ENCODE results near the gene PEMT.
"Not testable (repeated sequence)": the region's sequence is repeated elsewhere in the genome, so short reads cannot be mapped to it uniquely, and the experiment has no call there.

The PEMT gene

DNA sequence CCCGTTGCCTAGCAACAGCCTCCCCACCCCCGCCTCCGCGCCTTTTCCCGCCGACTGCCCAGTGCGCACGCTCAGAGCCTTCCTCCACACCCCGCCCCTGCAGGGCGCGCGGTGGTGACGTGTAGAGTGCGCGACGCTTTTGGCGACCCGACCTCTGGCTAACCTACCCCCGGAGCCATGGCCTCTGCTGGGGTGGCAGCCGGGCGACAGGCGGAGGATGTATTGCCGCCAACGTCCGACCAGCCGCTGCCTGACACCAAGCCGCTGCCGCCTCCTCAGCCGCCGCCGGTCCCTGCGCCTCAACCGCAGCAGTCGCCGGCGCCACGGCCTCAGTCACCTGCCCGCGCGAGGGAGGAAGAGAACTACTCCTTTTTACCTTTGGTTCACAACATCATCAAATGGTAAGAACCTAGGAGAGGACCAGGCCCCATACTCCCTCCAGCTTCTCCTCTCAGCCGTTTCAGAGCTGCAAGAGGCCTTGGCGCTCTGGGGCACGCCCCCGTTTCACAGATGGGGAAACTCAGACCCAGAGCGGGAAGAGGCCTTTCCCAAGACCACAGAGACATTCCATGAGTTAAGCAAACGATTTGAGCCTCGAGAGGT lies 114.5 kb downstream of the PEMT start, which contains the start of gene MED9:
Gene MED9 (plus strand): TSS at position 136 of the 603 bp plus-strand sequence. CDS start 42 bp downstream, at position 178.
- DNase-seq: peak; percentile 87

- DNase-seq: no peak
Measured at GRCh38 chr17:17474341-17474740, 117.2 kb downstream of the PEMT start.

- DNase-seq: no peak
Measured at GRCh38 chr17:17472333-17472920, 119.1 kb downstream of the PEMT start.

GRCh38 chr17:17469996-17470395 lies 121.5 kb downstream of the PEMT start:
- DNase-seq: no peak

DNA sequence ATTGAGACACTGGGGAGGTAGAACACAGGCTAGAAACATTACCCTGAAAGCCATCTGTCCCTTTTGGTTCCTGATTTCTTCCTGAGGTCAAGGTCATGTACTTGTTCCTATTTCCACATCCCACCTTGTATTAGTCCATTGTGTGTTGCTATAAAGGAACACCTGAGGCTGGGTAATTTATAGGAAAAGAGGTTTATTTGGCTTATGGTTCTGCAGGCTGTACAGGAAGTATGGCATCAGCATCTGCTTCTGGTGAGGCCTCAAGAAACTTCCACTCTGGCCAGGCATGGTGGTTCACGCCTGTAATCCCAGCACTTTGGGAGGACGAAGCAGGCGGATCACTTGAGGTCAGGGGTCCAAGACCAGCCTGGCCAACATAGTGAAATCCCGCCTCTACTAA lies 122.2 kb downstream of the PEMT start:
- DNase-seq: no peak

- no peak for DNase-seq
Measured at GRCh38 chr17:17468217-17469010, 123.1 kb downstream of the PEMT start.

- DNase-seq: no peak
Measured at GRCh38 chr17:17467720-17468119, 123.8 kb downstream of the PEMT start.

- DNase-seq: no peak
Measured at GRCh38 chr17:17467016-17467415, 124.5 kb downstream of the PEMT start.

GRCh38 chr17:17466511-17466910 lies 125.0 kb downstream of the PEMT start:
- no peak for DNase-seq

DNA sequence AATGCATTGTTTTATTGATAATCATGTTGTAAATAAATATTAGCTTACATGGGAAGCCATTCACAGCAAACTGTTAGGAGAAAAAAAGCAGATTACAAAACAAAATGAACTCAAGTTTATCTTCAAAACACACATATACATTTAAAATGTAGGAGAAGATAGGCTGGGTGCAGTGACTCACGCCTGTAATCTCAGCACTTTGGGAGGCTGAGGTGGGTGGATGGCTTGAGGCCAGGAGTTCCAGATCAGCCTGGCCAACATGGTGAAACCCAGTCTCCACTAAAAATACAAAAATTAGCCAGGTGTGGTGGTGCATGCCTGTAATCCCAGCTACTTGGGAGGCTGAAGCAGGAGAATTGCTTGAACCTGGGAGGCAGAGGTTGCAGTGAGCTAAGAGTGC lies 125.6 kb downstream of the PEMT start:
- not testable (repeated sequence) for DNase-seq

- no peak for DNase-seq
Measured at GRCh38 chr17:17463821-17464220, 127.7 kb downstream of the PEMT start.

GRCh38 chr17:17462048-17462824 lies 129.3 kb downstream of the PEMT start:
- no peak for DNase-seq

GRCh38 chr17:17460038-17460437 lies 131.5 kb downstream of the PEMT start:
- no peak for DNase-seq

- DNase-seq: no peak
Measured at GRCh38 chr17:17457680-17458079, 133.8 kb downstream of the PEMT start.

GRCh38 chr17:17456251-17456650 lies 135.3 kb downstream of the PEMT start:
- DNase-seq: no peak
